Endodermal cell (in vitro differentiated cells): ENCODE results near the gene ACVRL1. TPM values are rescaled to one million over a fixed set of nuclear protein-coding genes. Genes with fewer than 3 reads are reported as not detected.

Experiments used
- DNase-seq: peaks from one replicate; pipeline ENCODE4 v3.0.0-alpha.2; 2017
- H3K27ac ChIP-seq: 2 replicates; pipeline ENCODE4 v1.5.1; 2013; ENCODE audit warnings: mild to moderate bottlenecking, low read depth, low read length, moderate library complexity
- H3K27me3 ChIP-seq: 2 replicates; pipeline ENCODE4 v1.6.1; 2013; ENCODE audit warnings: mild to moderate bottlenecking, low read length, moderate library complexity; ENCODE audit not compliant: insufficient read depth, control insufficient read depth, poor library complexity, severe bottlenecking
- H3K36me3 ChIP-seq: 2 replicates; pipeline ENCODE4 v1.7.0; 2013; ENCODE audit warnings: mild to moderate bottlenecking, low read length, moderate library complexity; ENCODE audit not compliant: control insufficient read depth, insufficient read depth
- H3K4me1 ChIP-seq: one replicate; pipeline ENCODE4 v1.7.0; 2013; ENCODE audit warnings: low read length; ENCODE audit not compliant: control insufficient read depth, insufficient read depth
- H3K4me3 ChIP-seq: 2 replicates; pipeline ENCODE4 v1.5.1; 2013; ENCODE audit warnings: mild to moderate bottlenecking, low read length, moderate library complexity
- H3K9ac ChIP-seq: 2 replicates; pipeline ENCODE4 v1.6.1; 2013; ENCODE audit warnings: mild to moderate bottlenecking, low read length, moderate library complexity; ENCODE audit not compliant: poor library complexity, severe bottlenecking; ENCODE audit errors: extremely low read depth
- H3K9me3 ChIP-seq: 2 replicates; pipeline ENCODE4 v1.6.1; 2013; ENCODE audit warnings: mild to moderate bottlenecking, low read length, moderate library complexity; ENCODE audit not compliant: control insufficient read depth
- H3K27ac Mint-ChIP-seq: 2 replicates; pipeline ENCODE4 v1.8.0; 2020; ENCODE audit warnings: mixed read lengths
- H3K27me3 Mint-ChIP-seq: 2 replicates; pipeline ENCODE4 v1.8.0; 2021; ENCODE audit warnings: mild to moderate bottlenecking, mixed read lengths; ENCODE audit not compliant: insufficient read depth
- H3K36me3 Mint-ChIP-seq: 2 replicates; pipeline ENCODE4 v1.8.0; 2020; ENCODE audit warnings: low read depth, mixed read lengths
- H3K4me1 Mint-ChIP-seq: 2 replicates; pipeline ENCODE4 v1.8.0; 2020; ENCODE audit warnings: mixed read lengths
- H3K4me3 Mint-ChIP-seq: 2 replicates; pipeline ENCODE4 v1.8.0; 2020; ENCODE audit warnings: mild to moderate bottlenecking, moderate library complexity, mixed read lengths
- H3K9me3 Mint-ChIP-seq: 2 replicates; pipeline ENCODE4 v1.8.0; 2020; ENCODE audit warnings: mild to moderate bottlenecking, mixed read lengths
- WGBS, 2 experiments: methylation state at CpG; one replicate each; pipeline versions ENCODE4 v1.1.5 to v1.1.7; 2013; ENCODE audit warnings: missing lambda C conversion rate in 2 of 2, mixed read lengths in 1 of 2; ENCODE audit not compliant: insufficient coverage in 1 of 2, insufficient read length in 1 of 2; 5-methylcytosine and 5-hydroxymethylcytosine counted together
- total RNA-seq, 2 donors: library from RNA; stranded (reverse); fragmentation: NEBNext Ultra II Directional in 1 of 2; extraction: Animal tissue kit (Norgen Biotek cat#: 25700) in 1 of 2; gene quantifications; 2 replicates in 1 of 2; 3 replicates in 1 of 2; pipeline ENCODE4 v1.2.1, GENCODE V29; 2021
- TF ChIP-seq, protein P1 (sequence below): fragments of 200-600 bp; sonication (generic); conservative IDR thresholded peaks from 2 replicates; pipeline ENCODE4 v1.5.0; 2021; ENCODE audit warnings: antibody characterized with exemption, mild to moderate bottlenecking

Gene ACVRL1
- total RNA-seq, 2 donors from 2014 or later, result 0.42 to 0.64 TPM

DNA sequence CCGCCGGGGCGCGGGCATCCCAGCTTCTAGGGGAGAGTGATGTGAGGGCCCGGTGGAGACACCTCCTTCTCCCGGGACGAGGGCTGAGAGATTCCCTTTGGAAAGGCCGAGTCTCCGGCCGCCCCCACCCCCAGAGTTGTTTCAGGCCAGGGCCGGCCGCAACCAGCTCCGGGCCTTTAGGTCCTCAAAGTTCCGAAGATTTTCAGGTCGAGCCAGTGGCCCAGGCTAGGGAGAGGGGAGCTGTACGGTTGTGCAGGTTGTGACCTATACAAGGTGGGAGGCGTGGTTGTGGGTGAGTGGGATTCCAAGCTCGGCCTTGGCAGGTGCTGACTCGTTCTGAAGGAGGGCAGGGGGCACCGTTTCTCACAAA, 37.8 kb upstream of the ACVRL1 start:
- H3K27me3 ChIP-seq, result peaks cover 63% of the 10 kb centered on the region
- H3K4me3 ChIP-seq, result peak overlapping the region; percentile 73
- no peaks in the 10 kb centered on the region for H3K9me3 ChIP-seq
- H3K4me1 ChIP-seq, result peaks cover 14% of the 10 kb centered on the region
- TF ChIP-seq, protein P1, sequence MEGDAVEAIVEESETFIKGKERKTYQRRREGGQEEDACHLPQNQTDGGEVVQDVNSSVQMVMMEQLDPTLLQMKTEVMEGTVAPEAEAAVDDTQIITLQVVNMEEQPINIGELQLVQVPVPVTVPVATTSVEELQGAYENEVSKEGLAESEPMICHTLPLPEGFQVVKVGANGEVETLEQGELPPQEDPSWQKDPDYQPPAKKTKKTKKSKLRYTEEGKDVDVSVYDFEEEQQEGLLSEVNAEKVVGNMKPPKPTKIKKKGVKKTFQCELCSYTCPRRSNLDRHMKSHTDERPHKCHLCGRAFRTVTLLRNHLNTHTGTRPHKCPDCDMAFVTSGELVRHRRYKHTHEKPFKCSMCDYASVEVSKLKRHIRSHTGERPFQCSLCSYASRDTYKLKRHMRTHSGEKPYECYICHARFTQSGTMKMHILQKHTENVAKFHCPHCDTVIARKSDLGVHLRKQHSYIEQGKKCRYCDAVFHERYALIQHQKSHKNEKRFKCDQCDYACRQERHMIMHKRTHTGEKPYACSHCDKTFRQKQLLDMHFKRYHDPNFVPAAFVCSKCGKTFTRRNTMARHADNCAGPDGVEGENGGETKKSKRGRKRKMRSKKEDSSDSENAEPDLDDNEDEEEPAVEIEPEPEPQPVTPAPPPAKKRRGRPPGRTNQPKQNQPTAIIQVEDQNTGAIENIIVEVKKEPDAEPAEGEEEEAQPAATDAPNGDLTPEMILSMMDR, result no peak
- no peak overlapping the region for H3K27ac ChIP-seq
- Mint-ChIP-seq H3K36me3 (no peaks in the 10 kb centered on the region), H3K4me1 (peaks cover 17% of the 10 kb centered on the region), H3K9me3 (no peaks in the 10 kb centered on the region), H3K27me3 (peaks cover 80% of the 10 kb centered on the region), H3K4me3 (peak overlapping the region; percentile 59), H3K27ac (no peak overlapping the region)
- WGBS, 2 experiments, result 4 to 18% methylated on average over 5 to 20 of the region's 20 CpGs
- H3K9ac ChIP-seq, result no peak overlapping the region
- no peak for DNase-seq
- no peaks in the 10 kb centered on the region for H3K36me3 ChIP-seq

DNA sequence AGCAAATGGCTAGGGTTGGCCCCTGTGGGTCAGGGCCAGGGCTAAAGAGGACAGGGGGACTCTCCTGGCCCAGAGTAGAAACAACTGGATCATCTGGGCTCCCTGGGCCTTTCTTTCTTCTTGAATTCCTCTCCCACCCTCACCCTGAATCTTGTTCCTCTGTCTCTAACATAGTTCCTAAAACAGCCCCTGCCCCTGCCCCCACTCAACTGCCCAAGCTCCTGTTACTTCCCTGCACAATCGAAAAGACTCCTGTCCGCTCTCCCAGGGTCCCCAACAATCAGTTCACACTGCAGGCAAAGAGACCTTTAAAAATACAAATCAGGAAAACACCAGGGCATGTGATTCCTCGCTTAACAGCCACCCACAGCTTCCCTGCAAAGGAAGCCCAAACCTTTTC, 37.4 kb upstream of the ACVRL1 start:
- WGBS, 2 experiments, result 65 to 74% methylated on average over 3 of the region's 3 CpGs

DNA sequence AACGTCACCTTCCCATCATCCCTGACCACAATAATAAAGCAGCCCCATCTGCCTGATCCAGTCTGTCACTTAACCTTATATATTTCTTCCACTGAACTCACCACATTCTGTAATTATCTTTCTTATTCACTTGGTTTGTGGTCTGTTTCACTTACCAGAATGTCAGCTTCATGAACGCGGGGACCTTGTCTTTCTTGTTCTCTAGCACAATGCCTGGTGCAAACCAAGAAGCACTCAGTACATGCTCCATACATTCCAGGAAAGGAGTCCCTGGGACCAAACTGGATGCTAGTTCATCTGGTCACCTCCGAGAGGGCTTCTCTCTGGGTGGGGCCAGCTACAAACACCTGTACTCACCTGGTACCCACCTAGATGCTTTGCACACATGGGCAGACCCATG, 36.8 kb upstream of the ACVRL1 start:
- Mint-ChIP-seq H3K9me3 (no peaks in the 10 kb centered on the region), H3K27me3 (peaks cover 70% of the 10 kb centered on the region), H3K4me1 (peaks cover 8% of the 10 kb centered on the region), H3K36me3 (no peaks in the 10 kb centered on the region), H3K4me3 (no peak overlapping the region), H3K27ac (no peak overlapping the region)
- DNase-seq, result no peak
- TF ChIP-seq, protein P1, result no peak
- Histone ChIP-seq H3K27me3 (peaks cover 53% of the 10 kb centered on the region), H3K9me3 (no peaks in the 10 kb centered on the region), H3K4me1 (peaks cover 10% of the 10 kb centered on the region), H3K36me3 (no peaks in the 10 kb centered on the region), H3K27ac (peak overlapping the region; percentile 18), H3K9ac (no peak overlapping the region), H3K4me3 (no peak overlapping the region)
- 76 to 83% methylated on average over 2 to 4 of the region's 4 CpGs for WGBS, 2 experiments

More for the DNA sequence above, 37.4 kb upstream of the ACVRL1 start:
- TF ChIP-seq, protein P1, result no peak
- no peak for DNase-seq
- Mint-ChIP-seq H3K4me3 (peak overlapping the region; percentile 59), H3K27ac (no peak overlapping the region), H3K9me3 (no peaks in the 10 kb centered on the region), H3K27me3 (peaks cover 76% of the 10 kb centered on the region), H3K4me1 (peaks cover 12% of the 10 kb centered on the region), H3K36me3 (no peaks in the 10 kb centered on the region)
- Histone ChIP-seq H3K4me1 (peaks cover 11% of the 10 kb centered on the region), H3K36me3 (no peaks in the 10 kb centered on the region), H3K27me3 (peaks cover 59% of the 10 kb centered on the region), H3K9me3 (no peaks in the 10 kb centered on the region), H3K27ac (peak overlapping the region; percentile 18), H3K9ac (no peak overlapping the region), H3K4me3 (no peak overlapping the region)
